Measurements from ENCODE around the gene SRRM3. TPM values are rescaled to one million over a fixed set of nuclear protein-coding genes. Genes with fewer than 3 reads are reported as not detected.
"Not testable (repeated sequence)": the region's sequence is repeated elsewhere in the genome, so short reads cannot be mapped to it uniquely, and the experiment has no call there.

Gene SRRM3
- total RNA-seq, 2 donors from 2014 or later = 1.6 to 4.3 TPM

- TF ChIP-seq CTCF (IDR thresholded peaks at IDR 0.05) = no peak
- Histone ChIP-seq H3K36me3 (no peaks in the 10 kb centered on the region), H3K27me3 (replicated peaks; ENCODE audit: insufficient read depth) (no peaks in the 10 kb centered on the region), H3K4me1 (ENCODE audit: control insufficient read depth in 1 of 2, low read depth in 2 of 2) (peaks cover 0 to 4% of the 10 kb centered on the region in 2 donors), H3K27ac (no peak overlapping the region), H3K9me3 (no peaks in the 10 kb centered on the region), H3K4me3 (no peak overlapping the region)
- DNase-seq (ENCODE audit: low spot score) (no peak), ATAC-seq (ENCODE audit: insufficient number of reproducible peaks, low FRiP score, low read depth) (no peak)
Measured at GRCh38 chr7:76165106-76165972, 36.4 kb upstream of the SRRM3 start.

GRCh38 chr7:76165973-76166403, 35.7 kb upstream of the SRRM3 start:
- no peak for ATAC-seq (ENCODE audit: insufficient number of reproducible peaks, low FRiP score, low read depth)
- no peak for TF ChIP-seq CTCF (IDR thresholded peaks at IDR 0.05)
- H3K27me3 ChIP-seq (replicated peaks; ENCODE audit: insufficient read depth) = no peaks in the 10 kb centered on the region
- H3K4me1 ChIP-seq (ENCODE audit: control insufficient read depth in 1 of 2, low read depth in 2 of 2) = peaks cover 0 to 4% of the 10 kb centered on the region in 2 donors
- H3K27ac ChIP-seq = peak overlapping the region; percentile 61 to 74
- no peaks in the 10 kb centered on the region for H3K36me3 ChIP-seq
- peak overlapping the region; percentile 72 for H3K4me3 ChIP-seq
- H3K9me3 ChIP-seq = no peaks in the 10 kb centered on the region
- DNase-seq (ENCODE audit: low spot score) = no peak

GRCh38 chr7:76166404-76167255, 35.1 kb upstream of the SRRM3 start:
- no peaks in the 10 kb centered on the region for H3K9me3 ChIP-seq
- no peak for TF ChIP-seq CTCF (IDR thresholded peaks at IDR 0.05)
- H3K27ac ChIP-seq = peak overlapping the region; percentile 61 to 74
- peaks cover 0 to 4% of the 10 kb centered on the region in 2 donors for H3K4me1 ChIP-seq (ENCODE audit: control insufficient read depth in 1 of 2, low read depth in 2 of 2)
- H3K27me3 ChIP-seq (replicated peaks; ENCODE audit: insufficient read depth) = no peaks in the 10 kb centered on the region
- ATAC-seq (ENCODE audit: insufficient number of reproducible peaks, low FRiP score, low read depth) (peak; percentile 91), DNase-seq (ENCODE audit: low spot score) (peak; percentile 84)
- H3K4me3 ChIP-seq = peak overlapping the region; percentile 72
- H3K36me3 ChIP-seq = no peaks in the 10 kb centered on the region

- no peak overlapping the region for H3K27ac ChIP-seq
- no peak overlapping the region for H3K4me3 ChIP-seq
- ATAC-seq (ENCODE audit: insufficient number of reproducible peaks, low FRiP score, low read depth) (no peak), DNase-seq (ENCODE audit: low spot score) (no peak)
- no peaks in the 10 kb centered on the region for H3K36me3 ChIP-seq
- H3K9me3 ChIP-seq = no peaks in the 10 kb centered on the region
- TF ChIP-seq CTCF (IDR thresholded peaks at IDR 0.05) = no peak
- H3K27me3 ChIP-seq (replicated peaks; ENCODE audit: insufficient read depth) = no peaks in the 10 kb centered on the region
- H3K4me1 ChIP-seq (ENCODE audit: control insufficient read depth in 1 of 2, low read depth in 2 of 2) = no peaks in the 10 kb centered on the region
Measured at GRCh38 chr7:76173566-76174205, 28.0 kb upstream of the SRRM3 start.

DNA sequence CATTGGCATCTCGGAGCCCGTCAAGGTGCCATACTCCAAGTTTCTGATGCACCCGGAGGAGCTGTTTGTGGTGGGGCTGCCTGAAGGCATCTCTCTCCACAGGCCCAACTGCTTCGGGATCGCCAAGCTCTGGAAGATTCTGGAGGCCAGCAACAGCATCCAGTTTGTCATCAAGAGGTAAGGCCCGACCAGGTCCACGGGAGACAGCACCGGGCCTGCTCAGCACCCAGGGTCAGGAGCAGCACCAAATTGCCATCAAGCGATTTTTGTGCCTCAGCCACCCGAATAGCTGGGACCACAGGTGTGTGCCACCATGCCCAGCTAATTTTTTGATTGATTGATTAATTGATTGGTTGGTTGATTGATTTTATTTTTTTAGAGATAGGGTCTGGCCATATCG, 24.7 kb upstream of the SRRM3 start:
- not testable (repeated sequence) for H3K27ac ChIP-seq; H3K36me3 ChIP-seq; H3K4me3 ChIP-seq; ATAC-seq (ENCODE audit: insufficient number of reproducible peaks, low FRiP score, low read depth); H3K4me1 ChIP-seq (ENCODE audit: control insufficient read depth in 1 of 2, low read depth in 2 of 2); H3K9me3 ChIP-seq; H3K27me3 ChIP-seq (replicated peaks; ENCODE audit: insufficient read depth); DNase-seq (ENCODE audit: low spot score)

Measured in thoracic aorta (tissue), 2 donors.